Brain microvascular endothelial cell (primary cell): ENCODE measurements around the gene BRSK2.

Experiments used
- DNase-seq: peaks from one replicate; pipeline ENCODE4 v3.0.0-alpha.2; 2020
- H3K27ac ChIP-seq: fragments of 250-450 bp; sonication (Bioruptor Pico); 2 replicates; pipeline ENCODE4 v1.5.1; 2020; ENCODE audit warnings: mild to moderate bottlenecking, moderate library complexity
- H3K27me3 ChIP-seq: fragments of 250-450 bp; sonication (Bioruptor Pico); replicated peaks from 2 replicates; pipeline ENCODE4 v1.5.1; 2020; ENCODE audit warnings: mild to moderate bottlenecking
- H3K36me3 ChIP-seq: fragments of 250-450 bp; sonication (Bioruptor Pico); replicated peaks from 2 replicates; pipeline ENCODE4 v1.5.1; 2020; ENCODE audit warnings: mild to moderate bottlenecking
- H3K4me3 ChIP-seq: 2 replicates; pipeline ENCODE4 v1.5.1; 2011; ENCODE audit warnings: low read depth, mild to moderate bottlenecking, control low read depth, low read length, moderate library complexity
- CTCF ChIP-seq: IDR thresholded peaks from 2 replicates; pipeline ENCODE4 v1.5.1; 2011; ENCODE audit warnings: low read depth, mild to moderate bottlenecking, moderate library complexity, low read length, control low read depth, inconsistent platforms; ENCODE audit errors: missing control alignments
- in situ Hi-C: cut with HindIII; loops from 2 replicates; pipeline ENCODE4 v1.10.0; 2017; ENCODE audit warnings: low sequenced_read_pairs, low pct_ligation_motif_present

BRSK2 gene

GRCh38 chr11:1458340-1459218 lies 68.8 kb downstream of the BRSK2 start:
- no peaks in the 10 kb centered on the region for H3K27me3 ChIP-seq
- H3K27ac ChIP-seq = no peak overlapping the region
- no peak overlapping the region for H3K4me3 ChIP-seq
- in situ Hi-C loops = no loop called here
- peak; percentile 13 for DNase-seq
- H3K36me3 ChIP-seq = no peaks in the 10 kb centered on the region
- peak; percentile 64 for TF ChIP-seq CTCF

DNA sequence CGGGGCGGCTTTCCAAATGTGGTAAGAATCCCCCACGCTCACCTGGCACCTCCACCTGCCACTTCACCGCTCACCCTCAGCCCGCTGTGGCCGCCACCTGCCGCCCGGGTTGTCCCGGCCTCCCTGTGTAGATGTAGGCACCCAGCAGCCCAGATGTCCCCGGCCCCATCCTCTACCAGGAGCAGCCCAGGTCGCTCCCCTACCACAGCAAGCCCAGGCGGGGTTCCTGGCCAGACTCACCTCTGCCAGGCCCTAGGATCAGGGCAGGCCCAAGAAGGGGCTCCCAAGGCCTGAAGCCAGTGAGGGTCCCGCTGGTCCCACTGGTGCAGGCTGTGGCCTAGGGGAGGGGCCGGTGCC lies 69.5 kb downstream of the BRSK2 start:
- H3K36me3 ChIP-seq = no peaks in the 10 kb centered on the region
- no peak overlapping the region for H3K4me3 ChIP-seq
- in situ Hi-C loops = no loop called here
- no peaks in the 10 kb centered on the region for H3K27me3 ChIP-seq
- no peak for TF ChIP-seq CTCF
- no peak for DNase-seq
- no peak overlapping the region for H3K27ac ChIP-seq

GRCh38 chr11:1459764-1460395 lies 70.1 kb downstream of the BRSK2 start:
- Histone ChIP-seq H3K4me3 (no peak overlapping the region), H3K27ac (no peak overlapping the region), H3K36me3 (no peaks in the 10 kb centered on the region), H3K27me3 (no peaks in the 10 kb centered on the region)
- TF ChIP-seq CTCF = no peak
- DNase-seq = no peak
- in situ Hi-C loops = no loop called here

DNA sequence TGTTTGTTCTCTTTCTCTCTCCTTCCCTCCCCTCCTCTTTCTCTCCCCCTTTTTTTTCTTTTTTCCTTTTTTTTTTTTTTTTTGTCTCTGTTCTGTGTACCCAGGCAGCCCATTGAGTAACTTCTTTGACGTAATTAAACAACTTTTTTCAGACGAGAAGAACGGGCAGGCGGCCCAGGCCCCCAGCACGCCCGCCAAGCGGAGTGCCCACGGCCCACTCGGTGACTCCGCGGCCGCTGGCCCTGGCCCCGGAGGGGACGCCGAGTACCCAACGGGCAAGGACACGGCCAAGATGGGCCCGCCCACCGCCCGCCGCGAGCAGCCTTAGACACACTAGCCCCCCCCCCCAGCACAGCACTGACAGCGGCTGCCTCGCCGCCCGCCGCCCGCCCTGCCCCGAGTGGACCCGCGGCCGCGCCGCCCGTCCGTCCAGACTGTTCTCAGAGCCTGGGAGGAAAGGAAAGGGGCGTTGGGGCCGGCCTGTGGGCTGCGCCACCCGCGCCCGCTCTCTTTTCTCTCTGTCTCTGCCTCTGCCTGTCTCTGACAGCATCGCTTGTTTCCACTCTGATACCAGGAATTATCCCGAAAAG lies 70.8 kb downstream of the BRSK2 start:
- in situ Hi-C loops = no loop called here
- Histone ChIP-seq H3K27ac (no peak overlapping the region), H3K4me3 (no peak overlapping the region), H3K27me3 (no peaks in the 10 kb centered on the region), H3K36me3 (no peaks in the 10 kb centered on the region)
- DNase-seq = no peak
- no peak for TF ChIP-seq CTCF

DNA sequence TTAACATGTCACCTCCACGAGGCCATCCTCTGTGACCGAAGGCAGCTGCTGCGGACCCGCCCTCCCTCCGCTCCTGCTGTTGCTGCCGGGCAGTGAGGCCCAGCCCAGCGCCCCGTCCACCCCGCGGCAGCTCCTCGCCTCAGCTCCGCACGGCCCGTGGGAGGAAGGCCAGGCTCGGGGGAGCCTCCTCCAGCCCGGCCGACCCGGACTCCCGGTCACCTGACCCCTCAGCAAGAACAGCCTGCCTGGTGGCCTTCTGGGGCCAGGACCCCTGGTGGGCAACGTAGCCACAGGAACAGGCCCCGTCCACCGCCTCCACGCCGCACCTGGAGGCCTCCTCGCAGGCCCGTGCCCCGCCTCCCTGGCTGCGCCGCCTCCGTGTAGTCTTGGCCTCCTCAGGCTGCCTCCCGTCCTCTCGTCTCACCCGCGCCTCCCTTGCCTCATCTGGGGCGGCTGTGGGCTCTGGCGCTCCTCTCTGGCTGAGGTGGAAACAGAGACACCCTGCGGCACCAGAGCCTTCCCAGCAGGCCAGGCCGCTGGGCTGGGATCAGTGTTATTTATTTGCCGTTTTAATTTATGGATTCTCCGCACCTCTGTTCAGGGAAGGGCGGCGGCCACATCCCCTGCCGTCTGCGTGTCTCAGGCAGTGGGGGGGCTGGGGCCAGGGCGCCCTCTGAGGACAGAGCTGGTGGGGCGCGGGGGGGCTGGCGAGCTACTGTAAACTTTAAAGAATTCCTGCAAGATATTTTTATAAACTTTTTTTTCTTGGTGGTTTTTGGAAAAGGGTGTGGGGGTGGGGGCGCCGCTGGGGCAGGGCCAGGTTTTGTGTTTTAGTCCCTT lies 71.5 kb downstream of the BRSK2 start:
- H3K36me3 ChIP-seq = no peaks in the 10 kb centered on the region
- no peaks in the 10 kb centered on the region for H3K27me3 ChIP-seq

More for the DNA sequence above, 71.5 kb downstream of the BRSK2 start:
- Histone ChIP-seq H3K27ac (no peak overlapping the region), H3K4me3 (no peak overlapping the region)
- TF ChIP-seq CTCF = no peak
- in situ Hi-C loops = no loop called here
- no peak for DNase-seq
